GM21723 (cell line): Measurements from ENCODE around the gene STEAP4.

ENCODE experiments used
- ATAC-seq: cut with Tn5 transposase; IDR thresholded peaks from one replicate; pipeline ENCODE4 v1.9.1; 2021; ENCODE audit warnings: mild to moderate bottlenecking, moderate library complexity; ENCODE audit not compliant: unreplicated experiment

The STEAP4 gene

GRCh38 chr7:88306590-88307048 is at the start of gene STEAP4:
STEAP4 (minus strand) TSS chr7:88306894; CDS start chr7:88284269, 22,625 bp downstream.
- ATAC-seq: no peak

DNA sequence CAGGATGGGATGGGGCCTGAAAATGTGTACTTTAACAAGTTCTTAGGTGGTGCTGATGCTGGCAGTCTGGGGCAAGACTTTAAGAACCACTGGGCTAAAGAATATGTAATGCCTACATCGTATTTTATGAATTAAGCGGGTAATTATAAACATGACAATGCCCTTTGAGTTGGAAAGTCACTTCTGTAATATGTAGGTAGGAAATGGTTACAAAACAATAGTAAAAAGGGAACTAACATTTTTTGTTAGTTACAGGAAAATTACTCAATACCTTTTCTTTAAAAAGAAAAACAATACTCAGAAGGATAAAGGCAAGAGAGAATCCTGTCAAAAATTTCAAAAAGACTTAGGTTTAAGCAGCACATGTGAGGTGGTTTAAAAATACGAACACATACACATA is 48.3 kb upstream of the STEAP4 start:
- no peak for ATAC-seq

DNA sequence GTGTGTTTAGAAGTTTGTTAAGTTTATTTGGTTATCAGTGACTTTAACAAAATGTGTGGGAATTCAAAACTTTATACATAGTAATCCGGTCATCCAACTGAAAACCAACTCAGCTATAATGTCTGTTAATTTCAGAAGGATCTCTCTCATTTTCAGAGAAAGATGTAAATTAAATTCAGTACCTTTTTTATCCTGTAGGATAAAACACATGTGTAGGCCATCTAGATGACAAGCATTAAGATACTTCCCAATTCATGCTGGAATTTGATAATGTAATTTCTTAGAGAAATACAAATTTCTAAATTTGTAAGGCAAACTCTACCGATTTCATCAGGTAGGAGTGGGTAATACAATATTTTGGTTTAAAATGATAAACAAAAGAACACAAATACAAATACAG is 43.4 kb upstream of the STEAP4 start:
- no peak for ATAC-seq

DNA sequence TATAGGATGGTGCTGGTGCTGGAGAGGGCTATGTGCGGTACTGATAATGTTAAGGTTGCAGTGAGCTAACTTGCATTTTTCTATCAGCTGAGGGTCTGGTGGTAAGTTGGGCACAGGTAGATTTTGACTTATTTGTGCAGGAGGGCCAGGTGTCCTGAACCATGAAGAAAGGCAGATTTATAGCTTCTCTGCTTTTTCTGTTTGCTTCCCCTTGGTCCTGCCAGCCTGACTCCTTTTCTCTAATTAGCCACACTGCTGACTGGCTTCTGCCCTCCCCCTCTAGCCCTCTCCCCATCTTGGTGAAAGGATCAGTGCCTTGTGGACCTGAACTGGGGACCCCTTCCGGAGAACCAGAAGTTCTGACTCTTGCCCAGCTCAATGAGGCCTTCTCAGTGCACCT is 40.8 kb upstream of the STEAP4 start:
- no peak for ATAC-seq

GRCh38 chr7:88347090-88347489 is 40.4 kb upstream of the STEAP4 start:
- ATAC-seq: no peak

- ATAC-seq: no peak
Observed at GRCh38 chr7:88346357-88346756, 39.7 kb upstream of the STEAP4 start.

GRCh38 chr7:88344956-88345832 is 38.5 kb upstream of the STEAP4 start:
- peak; percentile 63 for ATAC-seq

- no peak for ATAC-seq
Observed at GRCh38 chr7:88344271-88344670, 37.6 kb upstream of the STEAP4 start.

DNA sequence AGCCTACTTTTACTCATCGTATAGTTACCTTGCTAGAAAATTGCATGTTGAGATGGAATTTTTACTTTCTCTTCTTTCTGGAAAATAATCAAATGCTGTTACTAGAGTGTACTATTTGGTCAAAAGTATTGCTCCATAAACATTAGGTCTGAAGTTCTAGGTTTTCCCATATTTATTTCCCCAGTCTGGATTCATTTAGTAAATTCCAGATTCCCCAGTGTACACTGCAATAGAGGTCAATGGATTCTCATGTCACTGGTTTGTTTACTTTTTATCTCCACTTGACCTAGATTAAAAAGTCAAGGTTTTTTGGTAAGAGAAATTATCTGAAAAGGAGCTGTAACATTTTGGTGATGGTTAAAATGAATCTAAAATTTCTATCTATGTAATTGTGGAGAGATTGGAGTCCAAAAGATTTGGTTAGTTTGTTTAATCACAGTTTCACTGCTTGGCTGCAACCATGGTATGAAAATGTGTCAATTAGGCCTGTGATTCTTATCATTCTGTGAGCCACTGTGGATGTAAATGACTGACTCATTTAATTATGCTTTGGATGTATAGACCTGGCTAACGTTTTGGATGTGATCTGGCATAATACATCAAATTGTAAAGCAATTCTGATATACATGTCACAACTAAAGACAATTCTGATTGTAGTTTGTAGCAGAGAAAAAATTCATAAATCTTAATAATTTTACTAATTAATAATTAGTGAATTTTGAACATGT is 32.7 kb upstream of the STEAP4 start:
- no peak for ATAC-seq

DNA sequence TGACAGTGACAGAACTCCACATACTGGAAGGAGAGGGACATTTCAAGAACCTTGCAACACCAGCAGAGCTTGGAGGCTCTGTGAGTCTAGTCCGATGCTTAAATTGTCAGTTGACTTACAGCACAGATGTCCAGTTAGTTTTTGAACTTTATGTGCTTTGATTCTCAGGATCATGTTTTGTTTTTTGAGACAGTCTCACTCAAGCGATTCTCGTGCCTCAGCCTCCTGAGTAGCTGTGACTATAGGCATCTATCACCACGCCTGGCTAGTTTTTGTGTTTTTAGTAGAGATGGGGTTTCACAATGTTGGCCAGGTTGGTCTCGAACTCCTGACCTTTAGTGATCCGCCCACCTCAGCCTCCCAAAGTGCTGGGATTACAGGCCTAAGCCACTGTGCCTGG is 31.8 kb upstream of the STEAP4 start:
- ATAC-seq: no peak

GRCh38 chr7:88337572-88337971 is 30.9 kb upstream of the STEAP4 start:
- ATAC-seq: no peak

DNA sequence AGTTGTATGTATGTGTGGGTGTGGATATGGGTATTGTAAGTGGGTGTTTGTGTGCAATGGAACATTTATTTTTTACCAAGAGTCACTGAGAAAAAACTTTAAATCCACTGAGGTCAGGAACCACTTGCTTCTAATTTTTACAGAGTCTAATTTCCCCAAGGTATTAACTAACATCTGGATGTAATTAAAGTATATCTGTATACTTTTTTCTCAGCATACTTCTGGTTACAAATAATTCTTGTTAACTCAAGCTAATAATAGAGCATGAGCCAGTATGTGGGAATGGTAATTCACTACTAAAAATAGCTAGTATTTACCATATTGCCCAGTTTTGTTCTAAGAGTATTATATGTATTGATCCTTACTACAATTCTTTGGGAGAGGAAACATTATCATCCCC is 24.6 kb upstream of the STEAP4 start:
- no peak for ATAC-seq

GRCh38 chr7:88329532-88330463 is 23.1 kb upstream of the STEAP4 start:
- no peak for ATAC-seq

DNA sequence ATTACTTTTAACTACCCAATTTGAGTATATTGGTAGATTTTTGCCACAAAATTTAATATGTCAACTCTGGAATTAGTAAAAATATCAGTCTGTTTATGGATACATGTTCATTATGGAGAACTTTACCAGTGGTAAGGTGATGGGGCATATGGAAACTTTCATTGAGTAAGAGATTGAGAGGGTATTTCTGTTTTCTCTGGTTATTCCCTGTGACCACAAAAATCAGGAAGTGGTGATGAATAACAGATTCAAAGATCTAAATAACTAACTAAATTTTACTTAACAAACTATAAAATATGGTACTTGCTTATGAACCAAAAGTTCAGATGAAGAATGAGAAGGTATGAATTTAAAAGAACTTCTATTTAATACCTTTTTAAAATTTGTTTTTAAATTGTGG is 22.1 kb upstream of the STEAP4 start:
- ATAC-seq: no peak

DNA sequence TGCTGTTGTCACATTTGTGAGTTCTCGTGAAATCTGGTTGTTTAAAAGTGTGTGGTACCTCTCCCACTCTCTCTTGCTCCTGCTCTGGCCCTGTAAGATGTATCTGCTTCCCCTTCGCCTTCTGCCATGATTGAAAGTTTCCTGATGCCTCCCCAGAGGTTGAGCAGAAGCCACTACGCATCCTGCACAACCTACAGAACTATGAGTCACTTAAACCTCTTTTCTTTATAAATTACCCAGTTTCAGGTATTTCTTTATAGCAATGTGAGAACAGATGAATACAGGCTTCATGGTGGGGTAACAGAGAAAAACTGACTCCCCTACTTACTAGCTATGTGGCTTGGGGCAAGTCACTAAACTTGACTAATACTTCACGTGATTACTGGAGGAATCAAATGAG is 18.0 kb upstream of the STEAP4 start:
- no peak for ATAC-seq

DNA sequence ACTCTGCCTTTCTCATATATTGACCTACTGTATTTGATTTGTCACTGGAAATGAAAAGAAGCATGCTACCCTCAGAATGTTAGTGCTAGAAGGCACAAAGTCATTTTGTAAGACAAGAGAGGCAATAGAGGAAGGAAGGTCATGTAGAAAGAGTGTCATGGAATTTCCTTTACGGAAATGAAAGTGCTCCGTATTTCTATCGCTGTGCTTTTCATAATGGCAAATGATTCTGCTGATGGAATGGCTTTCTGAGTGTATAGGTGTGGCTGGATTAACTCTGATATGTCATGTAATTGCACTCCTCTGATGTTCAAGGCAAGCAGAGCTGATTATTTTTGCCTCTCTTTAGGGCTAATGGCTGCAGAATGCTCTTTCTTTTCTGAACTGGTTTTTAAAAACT is 15.5 kb upstream of the STEAP4 start:
- no peak for ATAC-seq

- ATAC-seq: no peak
Observed at GRCh38 chr7:88321694-88322093, 15.0 kb upstream of the STEAP4 start.

GRCh38 chr7:88318196-88318595 is 11.5 kb upstream of the STEAP4 start:
- ATAC-seq: no peak

DNA sequence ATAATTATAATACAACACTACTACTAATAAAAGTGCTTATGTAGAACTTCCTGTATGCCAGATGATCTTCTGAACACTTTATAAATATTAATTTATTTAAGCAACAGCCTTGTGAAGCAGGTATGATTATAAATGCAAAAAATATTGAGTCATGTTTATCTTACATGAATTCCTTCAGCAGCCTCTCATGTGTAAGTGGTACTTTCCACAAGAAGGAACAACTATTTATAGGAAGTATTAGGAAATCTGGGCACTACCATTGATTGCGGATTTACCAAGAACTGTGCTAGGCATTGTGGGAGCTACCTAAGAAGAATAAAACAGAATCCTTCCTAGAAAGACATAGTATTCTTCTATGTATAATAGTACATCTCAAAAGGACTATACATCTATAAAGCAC is 10.7 kb upstream of the STEAP4 start:
- ATAC-seq: no peak

GRCh38 chr7:88316456-88316855 is 9.8 kb upstream of the STEAP4 start:
- no peak for ATAC-seq

DNA sequence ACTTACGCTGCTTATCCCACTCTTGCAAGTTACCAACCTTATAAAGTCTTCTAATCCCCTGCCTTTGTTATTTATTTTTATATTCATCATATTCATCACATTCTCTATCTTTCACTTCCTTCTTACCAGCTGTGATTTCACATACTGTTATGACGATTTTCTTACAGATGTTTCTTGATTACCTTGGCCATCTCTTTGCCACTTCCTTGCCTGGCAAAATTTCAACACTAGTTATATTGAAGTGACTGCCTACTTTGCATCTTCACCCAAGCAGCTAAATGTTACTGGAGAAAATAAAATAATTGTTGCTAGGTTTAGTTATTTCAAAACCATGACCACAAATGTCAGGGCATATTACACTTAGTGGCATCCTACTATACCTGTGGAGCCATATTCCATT is 8.8 kb upstream of the STEAP4 start:
- no peak for ATAC-seq
